ENCODE measurements around the gene LRCH1. TPM values are rescaled to one million over a fixed set of nuclear protein-coding genes. Genes with fewer than 3 reads are reported as not detected.

LRCH1 gene
- total RNA-seq, 1 experiment from 2014 or later, result 11.8 TPM

DNA sequence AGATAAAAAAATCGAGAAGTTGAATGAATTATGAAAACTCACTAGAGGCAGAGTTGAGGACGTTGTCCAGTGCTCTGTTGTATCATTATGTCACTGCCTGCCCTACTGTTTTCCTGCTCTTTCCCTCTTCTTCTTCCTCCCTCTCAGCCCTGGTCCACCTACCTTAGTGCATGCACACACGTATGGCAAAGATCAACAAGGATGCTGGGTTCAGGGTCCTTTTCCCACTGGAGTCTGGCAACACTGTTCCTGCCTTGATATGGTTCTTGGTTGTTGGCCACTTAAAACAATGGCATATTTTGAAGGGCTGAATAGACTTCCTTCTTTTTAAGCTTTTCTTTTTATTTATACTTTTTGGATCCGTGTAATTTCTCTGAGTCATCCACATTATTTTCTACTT is 74.5 kb downstream of the LRCH1 start:
- Mint-ChIP-seq H3K4me3 (no peak overlapping the region), H3K9me3 (no peaks in the 10 kb centered on the region), H3K36me3 (no peaks in the 10 kb centered on the region), H3K27me3 (ENCODE audit: low read depth) (no peaks in the 10 kb centered on the region), H3K27ac (no peak overlapping the region; the same call in 1 of the 2 replicates), H3K4me1 (peaks cover 62% of the 10 kb centered on the region)
- CTCF ChIA-PET, result no interaction called here
- ATAC-seq, result no peak
- TF ChIP-seq KAT7 (CRISPR knock-in tag; IDR thresholded peaks at IDR 0.05; ENCODE audit: borderline replicate concordance) (no peak), ZNF263 (CRISPR knock-in tag; IDR thresholded peaks at IDR 0.05; ENCODE audit: low read depth) (no peak), NFATC4 (CRISPR knock-in tag; IDR thresholded peaks at IDR 0.05) (no peak), NR1H2 (CRISPR knock-in tag; IDR thresholded peaks at IDR 0.05) (no peak), ELF4 (CRISPR knock-in tag; IDR thresholded peaks at IDR 0.05; ENCODE audit: low read depth) (no peak), ETV6 (CRISPR knock-in tag; IDR thresholded peaks at IDR 0.05) (no peak), ZNF232 (CRISPR knock-in tag; IDR thresholded peaks at IDR 0.05) (no peak), SMAD4 (CRISPR knock-in tag; IDR thresholded peaks at IDR 0.05) (no peak), NFE2L1 (CRISPR knock-in tag; IDR thresholded peaks at IDR 0.05) (no peak)
- TF ChIP-seq, protein P1, sequence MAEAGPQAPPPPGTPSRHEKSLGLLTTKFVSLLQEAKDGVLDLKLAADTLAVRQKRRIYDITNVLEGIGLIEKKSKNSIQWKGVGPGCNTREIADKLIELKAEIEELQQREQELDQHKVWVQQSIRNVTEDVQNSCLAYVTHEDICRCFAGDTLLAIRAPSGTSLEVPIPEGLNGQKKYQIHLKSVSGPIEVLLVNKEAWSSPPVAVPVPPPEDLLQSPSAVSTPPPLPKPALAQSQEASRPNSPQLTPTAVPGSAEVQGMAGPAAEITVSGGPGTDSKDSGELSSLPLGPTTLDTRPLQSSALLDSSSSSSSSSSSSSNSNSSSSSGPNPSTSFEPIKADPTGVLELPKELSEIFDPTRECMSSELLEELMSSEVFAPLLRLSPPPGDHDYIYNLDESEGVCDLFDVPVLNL (CRISPR knock-in tag; IDR thresholded peaks at IDR 0.05; ENCODE audit: borderline replicate concordance, low read depth), result no peak
- TF ChIP-seq, protein P2, sequence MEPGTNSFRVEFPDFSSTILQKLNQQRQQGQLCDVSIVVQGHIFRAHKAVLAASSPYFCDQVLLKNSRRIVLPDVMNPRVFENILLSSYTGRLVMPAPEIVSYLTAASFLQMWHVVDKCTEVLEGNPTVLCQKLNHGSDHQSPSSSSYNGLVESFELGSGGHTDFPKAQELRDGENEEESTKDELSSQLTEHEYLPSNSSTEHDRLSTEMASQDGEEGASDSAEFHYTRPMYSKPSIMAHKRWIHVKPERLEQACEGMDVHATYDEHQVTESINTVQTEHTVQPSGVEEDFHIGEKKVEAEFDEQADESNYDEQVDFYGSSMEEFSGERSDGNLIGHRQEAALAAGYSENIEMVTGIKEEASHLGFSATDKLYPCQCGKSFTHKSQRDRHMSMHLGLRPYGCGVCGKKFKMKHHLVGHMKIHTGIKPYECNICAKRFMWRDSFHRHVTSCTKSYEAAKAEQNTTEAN (CRISPR knock-in tag; IDR thresholded peaks at IDR 0.05), result no peak
- TF ChIP-seq, protein P3, sequence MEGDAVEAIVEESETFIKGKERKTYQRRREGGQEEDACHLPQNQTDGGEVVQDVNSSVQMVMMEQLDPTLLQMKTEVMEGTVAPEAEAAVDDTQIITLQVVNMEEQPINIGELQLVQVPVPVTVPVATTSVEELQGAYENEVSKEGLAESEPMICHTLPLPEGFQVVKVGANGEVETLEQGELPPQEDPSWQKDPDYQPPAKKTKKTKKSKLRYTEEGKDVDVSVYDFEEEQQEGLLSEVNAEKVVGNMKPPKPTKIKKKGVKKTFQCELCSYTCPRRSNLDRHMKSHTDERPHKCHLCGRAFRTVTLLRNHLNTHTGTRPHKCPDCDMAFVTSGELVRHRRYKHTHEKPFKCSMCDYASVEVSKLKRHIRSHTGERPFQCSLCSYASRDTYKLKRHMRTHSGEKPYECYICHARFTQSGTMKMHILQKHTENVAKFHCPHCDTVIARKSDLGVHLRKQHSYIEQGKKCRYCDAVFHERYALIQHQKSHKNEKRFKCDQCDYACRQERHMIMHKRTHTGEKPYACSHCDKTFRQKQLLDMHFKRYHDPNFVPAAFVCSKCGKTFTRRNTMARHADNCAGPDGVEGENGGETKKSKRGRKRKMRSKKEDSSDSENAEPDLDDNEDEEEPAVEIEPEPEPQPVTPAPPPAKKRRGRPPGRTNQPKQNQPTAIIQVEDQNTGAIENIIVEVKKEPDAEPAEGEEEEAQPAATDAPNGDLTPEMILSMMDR (IDR thresholded peaks at IDR 0.05), result no peak
- TF ChIP-seq, protein P4, sequence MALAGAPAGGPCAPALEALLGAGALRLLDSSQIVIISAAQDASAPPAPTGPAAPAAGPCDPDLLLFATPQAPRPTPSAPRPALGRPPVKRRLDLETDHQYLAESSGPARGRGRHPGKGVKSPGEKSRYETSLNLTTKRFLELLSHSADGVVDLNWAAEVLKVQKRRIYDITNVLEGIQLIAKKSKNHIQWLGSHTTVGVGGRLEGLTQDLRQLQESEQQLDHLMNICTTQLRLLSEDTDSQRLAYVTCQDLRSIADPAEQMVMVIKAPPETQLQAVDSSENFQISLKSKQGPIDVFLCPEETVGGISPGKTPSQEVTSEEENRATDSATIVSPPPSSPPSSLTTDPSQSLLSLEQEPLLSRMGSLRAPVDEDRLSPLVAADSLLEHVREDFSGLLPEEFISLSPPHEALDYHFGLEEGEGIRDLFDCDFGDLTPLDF (CRISPR knock-in tag; IDR thresholded peaks at IDR 0.05), result no peak
- TF ChIP-seq, protein P5, sequence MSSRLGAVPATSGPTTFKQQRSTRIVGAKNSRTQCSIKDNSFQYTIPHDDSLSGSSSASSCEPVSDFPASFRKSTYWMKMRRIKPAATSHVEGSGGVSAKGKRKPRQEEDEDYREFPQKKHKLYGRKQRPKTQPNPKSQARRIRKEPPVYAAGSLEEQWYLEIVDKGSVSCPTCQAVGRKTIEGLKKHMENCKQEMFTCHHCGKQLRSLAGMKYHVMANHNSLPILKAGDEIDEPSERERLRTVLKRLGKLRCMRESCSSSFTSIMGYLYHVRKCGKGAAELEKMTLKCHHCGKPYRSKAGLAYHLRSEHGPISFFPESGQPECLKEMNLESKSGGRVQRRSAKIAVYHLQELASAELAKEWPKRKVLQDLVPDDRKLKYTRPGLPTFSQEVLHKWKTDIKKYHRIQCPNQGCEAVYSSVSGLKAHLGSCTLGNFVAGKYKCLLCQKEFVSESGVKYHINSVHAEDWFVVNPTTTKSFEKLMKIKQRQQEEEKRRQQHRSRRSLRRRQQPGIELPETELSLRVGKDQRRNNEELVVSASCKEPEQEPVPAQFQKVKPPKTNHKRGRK (CRISPR knock-in tag; IDR thresholded peaks at IDR 0.05; ENCODE audit: borderline replicate concordance), result no peak
- TF ChIP-seq, protein P6, sequence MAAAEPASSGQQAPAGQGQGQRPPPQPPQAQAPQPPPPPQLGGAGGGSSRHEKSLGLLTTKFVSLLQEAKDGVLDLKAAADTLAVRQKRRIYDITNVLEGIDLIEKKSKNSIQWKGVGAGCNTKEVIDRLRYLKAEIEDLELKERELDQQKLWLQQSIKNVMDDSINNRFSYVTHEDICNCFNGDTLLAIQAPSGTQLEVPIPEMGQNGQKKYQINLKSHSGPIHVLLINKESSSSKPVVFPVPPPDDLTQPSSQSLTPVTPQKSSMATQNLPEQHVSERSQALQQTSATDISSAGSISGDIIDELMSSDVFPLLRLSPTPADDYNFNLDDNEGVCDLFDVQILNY (CRISPR knock-in tag; IDR thresholded peaks at IDR 0.05), result no peak
- TF ChIP-seq, protein P7, sequence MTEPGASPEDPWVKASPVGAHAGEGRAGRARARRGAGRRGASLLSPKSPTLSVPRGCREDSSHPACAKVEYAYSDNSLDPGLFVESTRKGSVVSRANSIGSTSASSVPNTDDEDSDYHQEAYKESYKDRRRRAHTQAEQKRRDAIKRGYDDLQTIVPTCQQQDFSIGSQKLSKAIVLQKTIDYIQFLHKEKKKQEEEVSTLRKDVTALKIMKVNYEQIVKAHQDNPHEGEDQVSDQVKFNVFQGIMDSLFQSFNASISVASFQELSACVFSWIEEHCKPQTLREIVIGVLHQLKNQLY (CRISPR knock-in tag; IDR thresholded peaks at IDR 0.05), result no peak
- TF ChIP-seq, protein P8, sequence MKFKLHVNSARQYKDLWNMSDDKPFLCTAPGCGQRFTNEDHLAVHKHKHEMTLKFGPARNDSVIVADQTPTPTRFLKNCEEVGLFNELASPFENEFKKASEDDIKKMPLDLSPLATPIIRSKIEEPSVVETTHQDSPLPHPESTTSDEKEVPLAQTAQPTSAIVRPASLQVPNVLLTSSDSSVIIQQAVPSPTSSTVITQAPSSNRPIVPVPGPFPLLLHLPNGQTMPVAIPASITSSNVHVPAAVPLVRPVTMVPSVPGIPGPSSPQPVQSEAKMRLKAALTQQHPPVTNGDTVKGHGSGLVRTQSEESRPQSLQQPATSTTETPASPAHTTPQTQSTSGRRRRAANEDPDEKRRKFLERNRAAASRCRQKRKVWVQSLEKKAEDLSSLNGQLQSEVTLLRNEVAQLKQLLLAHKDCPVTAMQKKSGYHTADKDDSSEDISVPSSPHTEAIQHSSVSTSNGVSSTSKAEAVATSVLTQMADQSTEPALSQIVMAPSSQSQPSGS (CRISPR knock-in tag; IDR thresholded peaks at IDR 0.05; ENCODE audit: borderline replicate concordance, low read depth), result no peak
- TF ChIP-seq, protein P9, sequence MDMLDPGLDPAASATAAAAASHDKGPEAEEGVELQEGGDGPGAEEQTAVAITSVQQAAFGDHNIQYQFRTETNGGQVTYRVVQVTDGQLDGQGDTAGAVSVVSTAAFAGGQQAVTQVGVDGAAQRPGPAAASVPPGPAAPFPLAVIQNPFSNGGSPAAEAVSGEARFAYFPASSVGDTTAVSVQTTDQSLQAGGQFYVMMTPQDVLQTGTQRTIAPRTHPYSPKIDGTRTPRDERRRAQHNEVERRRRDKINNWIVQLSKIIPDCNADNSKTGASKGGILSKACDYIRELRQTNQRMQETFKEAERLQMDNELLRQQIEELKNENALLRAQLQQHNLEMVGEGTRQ (CRISPR knock-in tag; IDR thresholded peaks at IDR 0.05), result no peak
- TF ChIP-seq, protein P10, sequence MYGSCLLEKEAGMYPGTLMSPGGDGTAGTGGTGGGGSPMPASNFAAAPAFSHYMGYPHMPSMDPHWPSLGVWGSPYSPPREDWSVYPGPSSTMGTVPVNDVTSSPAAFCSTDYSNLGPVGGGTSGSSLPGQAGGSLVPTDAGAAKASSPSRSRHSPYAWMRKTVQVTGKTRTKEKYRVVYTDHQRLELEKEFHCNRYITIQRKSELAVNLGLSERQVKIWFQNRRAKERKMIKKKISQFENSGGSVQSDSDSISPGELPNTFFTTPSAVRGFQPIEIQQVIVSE (CRISPR knock-in tag; IDR thresholded peaks at IDR 0.05; ENCODE audit: borderline replicate concordance), result no peak
- DNase-seq (ENCODE audit: low spot score), result no peak
- POLR2A ChIA-PET, result no interaction called here
